Stimulated activated memory B cell treated with anti-CD40 and anti-IgM and Interleukin-4, amounts not matched to agents 10 μg/mL and 1 μg/mL and 100 μg/mL, for 72 hours (primary cell): ENCODE measurements around the gene AK2.
A peak's percentile ranks its signal among the peaks of the same experiment; 100 is the strongest.
"Not testable (repeated sequence)": the region's sequence is repeated elsewhere in the genome, so short reads cannot be mapped to it uniquely, and the experiment has no call there.

Experiments used
- ATAC-seq: fragments of 150-1000 bp; cut with Tn5 transposase; 2 replicates; pipeline ENCODE4 v1.10.0; 2021
- H3K27ac Mint-ChIP-seq: one replicate; pipeline ENCODE4 v1.8.0; 2022; ENCODE audit warnings: mild to moderate bottlenecking, mixed read lengths
- H3K27me3 Mint-ChIP-seq: one replicate; pipeline ENCODE4 v1.8.0; 2022; ENCODE audit warnings: mixed read lengths
- H3K36me3 Mint-ChIP-seq: one replicate; pipeline ENCODE4 v1.8.0; 2022; ENCODE audit warnings: mixed read lengths
- H3K4me1 Mint-ChIP-seq: one replicate; pipeline ENCODE4 v1.8.0; 2022; ENCODE audit warnings: mixed read lengths
- H3K4me3 Mint-ChIP-seq: one replicate; pipeline ENCODE4 v1.8.0; 2022; ENCODE audit warnings: mild to moderate bottlenecking, moderate library complexity, mixed read lengths
- H3K9me3 Mint-ChIP-seq: one replicate; pipeline ENCODE4 v1.8.0; 2022; ENCODE audit warnings: mixed read lengths

The AK2 gene

DNA sequence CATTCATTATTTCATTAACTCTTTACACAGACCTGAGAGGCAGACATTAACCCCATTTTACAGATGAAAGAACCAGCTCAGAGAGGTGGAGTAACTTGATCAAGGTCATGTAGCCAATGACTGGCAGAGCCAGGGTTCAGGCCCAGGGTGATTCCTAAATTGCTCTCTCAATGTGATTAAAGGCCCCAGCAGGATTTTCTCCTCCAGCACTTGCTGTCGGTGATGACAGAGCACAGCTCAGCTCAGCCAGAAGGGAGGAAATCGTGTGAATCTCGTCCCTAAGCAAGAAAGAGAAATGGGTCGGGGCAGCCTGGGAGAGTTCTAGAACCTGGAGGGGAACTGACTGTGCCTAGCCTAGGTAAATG is 52.6 kb downstream of the AK2 start:
- ATAC-seq: no peak
- Mint-ChIP-seq H3K9me3 (no peaks in the 10 kb centered on the region), H3K27ac (peak overlapping the region; percentile 74), H3K4me1 (peaks cover 72% of the 10 kb centered on the region), H3K27me3 (no peaks in the 10 kb centered on the region), H3K36me3 (no peaks in the 10 kb centered on the region), H3K4me3 (no peak overlapping the region)

DNA sequence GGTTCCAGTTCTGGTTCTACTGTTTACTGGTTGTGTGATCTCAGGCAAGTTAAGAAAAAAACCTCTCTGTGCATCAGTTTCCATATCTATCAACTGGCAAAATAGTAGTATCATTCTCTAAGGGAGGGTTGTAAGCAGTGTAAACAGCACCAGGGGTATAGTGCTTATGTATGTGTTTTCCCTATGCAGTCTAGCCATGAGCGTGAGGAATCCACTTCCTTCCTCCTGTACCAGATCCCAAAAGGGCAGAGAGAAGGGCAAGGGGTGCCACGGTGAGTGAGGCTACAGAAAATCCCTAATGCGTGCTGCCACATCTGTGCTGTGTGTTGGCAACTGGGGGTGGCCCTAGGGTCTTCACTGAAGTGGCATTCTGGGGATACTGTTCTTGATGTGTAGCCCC is 53.7 kb downstream of the AK2 start:
- no peak for ATAC-seq
- peaks cover 68% of the 10 kb centered on the region for H3K4me1 Mint-ChIP-seq
- H3K27ac Mint-ChIP-seq: peak overlapping the region; percentile 83
- H3K9me3 Mint-ChIP-seq: no peaks in the 10 kb centered on the region
- H3K27me3 Mint-ChIP-seq: no peaks in the 10 kb centered on the region
- no peaks in the 10 kb centered on the region for H3K36me3 Mint-ChIP-seq
- no peak overlapping the region for H3K4me3 Mint-ChIP-seq

- peaks cover 71% of the 10 kb centered on the region for H3K4me1 Mint-ChIP-seq
- peak; percentile 96 for ATAC-seq
- H3K27ac Mint-ChIP-seq: peak overlapping the region; percentile 83
- H3K9me3 Mint-ChIP-seq: no peaks in the 10 kb centered on the region
- peak overlapping the region; percentile 45 for H3K4me3 Mint-ChIP-seq
- no peaks in the 10 kb centered on the region for H3K27me3 Mint-ChIP-seq
- H3K36me3 Mint-ChIP-seq: no peaks in the 10 kb centered on the region
These were observed 55.4 kb downstream of the AK2 start for GRCh38 chr1:32981003-32981901.

DNA sequence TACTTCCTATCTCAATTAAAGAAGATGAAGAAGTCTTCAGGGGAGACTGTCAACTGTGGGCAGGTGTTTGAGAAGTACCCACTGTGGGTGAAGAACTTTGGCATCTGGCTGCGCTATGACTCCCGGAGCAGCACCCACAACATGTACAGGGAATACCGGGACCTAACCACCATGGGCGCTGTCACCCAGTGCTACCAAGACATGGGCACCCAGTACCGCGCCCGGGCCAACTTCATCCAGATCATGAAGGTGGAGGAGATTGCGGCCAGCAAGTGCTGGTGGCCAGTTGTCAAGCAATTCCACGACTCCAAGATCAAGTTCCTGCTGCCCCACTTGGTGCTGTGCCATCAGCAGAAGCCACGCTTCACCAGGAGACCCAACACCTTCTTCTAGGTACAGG is 56.6 kb downstream of the AK2 start:
- no peaks in the 10 kb centered on the region for H3K36me3 Mint-ChIP-seq
- no peaks in the 10 kb centered on the region for H3K27me3 Mint-ChIP-seq
- H3K4me1 Mint-ChIP-seq: peaks cover 66% of the 10 kb centered on the region
- H3K27ac Mint-ChIP-seq: peak overlapping the region; percentile 83
- H3K9me3 Mint-ChIP-seq: no peaks in the 10 kb centered on the region
- H3K4me3 Mint-ChIP-seq: no peak overlapping the region
- ATAC-seq: no peak

DNA sequence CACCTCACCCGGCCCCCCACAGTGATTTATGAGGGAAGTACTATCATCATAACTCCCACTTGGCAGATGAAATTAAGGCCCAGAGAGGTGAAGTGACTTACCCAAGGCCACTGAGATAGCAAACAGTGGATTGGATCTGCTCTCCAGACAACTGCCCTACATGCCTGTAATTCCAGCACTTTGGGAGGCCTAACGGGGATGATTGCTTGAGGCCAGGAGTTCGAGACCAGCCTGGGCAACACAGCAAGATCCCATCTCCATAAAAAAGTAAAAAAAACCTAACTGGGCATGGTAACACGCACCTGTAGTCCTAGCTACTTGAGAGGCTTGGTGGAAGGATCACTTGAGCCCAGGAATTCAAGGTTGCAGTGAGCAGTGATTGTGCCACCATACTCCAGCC is 57.8 kb downstream of the AK2 start:
- Mint-ChIP-seq H3K27ac (peak overlapping the region; percentile 14), H3K4me3 (no peak overlapping the region), H3K9me3 (no peaks in the 10 kb centered on the region), H3K36me3 (no peaks in the 10 kb centered on the region), H3K27me3 (no peaks in the 10 kb centered on the region), H3K4me1 (peaks cover 54% of the 10 kb centered on the region)
- ATAC-seq: no peak

GRCh38 chr1:32977546-32978087 is 59.1 kb downstream of the AK2 start:
- no peak for ATAC-seq
- H3K27ac Mint-ChIP-seq: peak overlapping the region; percentile 1
- peaks cover 6% of the 10 kb centered on the region for H3K27me3 Mint-ChIP-seq
- H3K36me3 Mint-ChIP-seq: no peaks in the 10 kb centered on the region
- H3K4me1 Mint-ChIP-seq: peaks cover 46% of the 10 kb centered on the region
- H3K4me3 Mint-ChIP-seq: no peak overlapping the region
- H3K9me3 Mint-ChIP-seq: no peaks in the 10 kb centered on the region

- H3K9me3 Mint-ChIP-seq, H3K36me3 Mint-ChIP-seq, ATAC-seq, H3K27ac Mint-ChIP-seq, H3K4me3 Mint-ChIP-seq: not testable (repeated sequence)
- peaks cover 22% of the 10 kb centered on the region for H3K27me3 Mint-ChIP-seq
- H3K4me1 Mint-ChIP-seq: peaks cover 29% of the 10 kb centered on the region
These were observed 61.6 kb downstream of the AK2 start for GRCh38 chr1:32975055-32975454.

DNA sequence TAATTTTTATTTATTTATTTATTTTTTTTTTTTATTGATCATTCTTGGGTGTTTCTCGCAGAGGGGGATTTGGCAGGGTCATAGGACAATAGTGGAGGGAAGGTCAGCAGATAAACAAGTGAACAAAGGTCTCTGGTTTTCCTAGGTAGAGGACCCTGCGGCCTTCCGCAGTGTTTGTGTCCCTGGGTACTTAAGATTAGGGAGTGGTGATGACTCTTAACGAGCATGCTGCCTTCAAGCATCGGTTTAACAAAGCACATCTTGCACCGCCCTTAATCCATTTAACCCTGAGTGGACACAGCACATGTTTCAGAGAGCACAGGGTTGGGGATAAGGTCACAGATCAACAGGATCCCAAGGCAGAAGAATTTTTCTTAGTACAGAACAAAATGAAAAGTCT is 63.2 kb downstream of the AK2 start:
- not testable (repeated sequence) for H3K4me3 Mint-ChIP-seq, H3K27ac Mint-ChIP-seq, H3K36me3 Mint-ChIP-seq, ATAC-seq, H3K9me3 Mint-ChIP-seq
- Mint-ChIP-seq H3K27me3 (peaks cover 22% of the 10 kb centered on the region), H3K4me1 (peaks cover 19% of the 10 kb centered on the region)

DNA sequence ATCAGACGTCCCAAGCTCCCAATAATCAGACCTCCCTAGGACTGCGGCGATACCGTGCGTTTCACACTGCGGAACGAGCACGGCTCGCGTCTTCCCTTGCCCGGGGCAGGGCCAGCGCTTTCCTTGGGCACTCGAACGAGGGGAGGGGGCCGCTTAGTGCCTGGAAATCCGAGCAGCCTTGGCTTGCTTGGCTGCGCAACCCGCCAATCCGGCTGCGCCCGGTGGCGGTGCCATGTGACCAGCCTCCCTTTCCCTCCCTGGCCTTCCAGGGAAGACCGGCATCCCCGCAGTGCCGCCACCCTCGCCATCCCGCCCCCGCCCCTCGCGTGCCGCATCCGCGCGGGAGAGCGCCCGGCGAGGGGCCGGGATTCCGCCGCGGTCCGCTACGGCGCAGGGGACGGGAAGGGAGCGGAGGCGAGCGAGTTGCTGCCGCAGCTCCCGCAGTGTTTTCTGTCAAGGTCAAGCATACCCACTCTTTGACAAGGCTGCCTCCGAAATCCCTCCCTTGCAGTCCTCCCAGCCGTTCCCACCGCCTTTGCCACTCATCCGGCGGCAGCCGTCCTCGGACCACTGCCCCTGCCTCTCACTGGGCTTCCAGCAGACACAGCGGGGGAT is 63.8 kb downstream of the AK2 start:
- H3K36me3 Mint-ChIP-seq: no peaks in the 10 kb centered on the region
- no peak overlapping the region for H3K27ac Mint-ChIP-seq
- H3K27me3 Mint-ChIP-seq: peaks cover 22% of the 10 kb centered on the region
- no peaks in the 10 kb centered on the region for H3K9me3 Mint-ChIP-seq
- peak overlapping the region; percentile 65 for H3K4me3 Mint-ChIP-seq
- peaks cover 19% of the 10 kb centered on the region for H3K4me1 Mint-ChIP-seq
- ATAC-seq: no peak

- H3K4me1 Mint-ChIP-seq: peaks cover 9% of the 10 kb centered on the region
- no peak overlapping the region for H3K27ac Mint-ChIP-seq
These were observed 65.1 kb downstream of the AK2 start for GRCh38 chr1:32971576-32971975.

DNA sequence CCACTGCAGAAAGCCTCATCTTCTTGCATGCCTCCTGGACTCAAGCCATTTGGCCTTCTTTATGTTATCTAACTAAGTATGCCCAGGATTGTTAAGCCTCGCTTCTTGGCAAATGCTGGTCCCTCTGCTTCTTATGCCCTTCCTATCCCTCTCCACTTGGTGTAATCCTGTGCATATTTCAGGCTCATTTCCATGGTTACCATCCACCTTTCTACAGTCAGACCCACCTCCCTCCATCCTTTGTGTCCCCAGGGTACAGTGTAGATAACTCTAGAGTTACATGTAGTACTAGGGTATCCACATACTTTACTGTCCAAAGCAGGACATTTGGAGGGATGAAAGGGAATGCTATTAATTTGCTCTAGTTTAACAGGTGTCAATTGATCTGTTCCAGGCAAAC is 65.5 kb downstream of the AK2 start:
- H3K9me3 Mint-ChIP-seq: no peaks in the 10 kb centered on the region
- H3K36me3 Mint-ChIP-seq: no peaks in the 10 kb centered on the region
- no peak overlapping the region for H3K27ac Mint-ChIP-seq
- H3K4me1 Mint-ChIP-seq: peaks cover 9% of the 10 kb centered on the region
- no peak overlapping the region for H3K4me3 Mint-ChIP-seq
- ATAC-seq: no peak
- H3K27me3 Mint-ChIP-seq: peaks cover 22% of the 10 kb centered on the region

More at GRCh38 chr1:32971576-32971975, 65.1 kb downstream of the AK2 start:
- Mint-ChIP-seq H3K9me3 (no peaks in the 10 kb centered on the region), H3K4me3 (no peak overlapping the region), H3K36me3 (no peaks in the 10 kb centered on the region), H3K27me3 (peaks cover 22% of the 10 kb centered on the region)
- ATAC-seq: no peak

GRCh38 chr1:32969566-32969965 is 67.1 kb downstream of the AK2 start:
- Mint-ChIP-seq H3K4me3 (no peak overlapping the region), H3K4me1 (peaks cover 9% of the 10 kb centered on the region), H3K27me3 (peaks cover 22% of the 10 kb centered on the region), H3K9me3 (no peaks in the 10 kb centered on the region), H3K36me3 (no peaks in the 10 kb centered on the region), H3K27ac (no peak overlapping the region)
- ATAC-seq: no peak

- H3K36me3 Mint-ChIP-seq: no peaks in the 10 kb centered on the region
- peaks cover 19% of the 10 kb centered on the region for H3K27me3 Mint-ChIP-seq
- no peaks in the 10 kb centered on the region for H3K9me3 Mint-ChIP-seq
- no peak overlapping the region for H3K4me3 Mint-ChIP-seq
- H3K4me1 Mint-ChIP-seq: peaks cover 16% of the 10 kb centered on the region
- H3K27ac Mint-ChIP-seq: no peak overlapping the region
- no peak for ATAC-seq
These were observed 68.7 kb downstream of the AK2 start for GRCh38 chr1:32967888-32968568.

GRCh38 chr1:32966900-32967299 is 69.8 kb downstream of the AK2 start:
- no peaks in the 10 kb centered on the region for H3K36me3 Mint-ChIP-seq
- no peak overlapping the region for H3K4me3 Mint-ChIP-seq
- no peak for ATAC-seq
- no peaks in the 10 kb centered on the region for H3K9me3 Mint-ChIP-seq
- H3K27ac Mint-ChIP-seq: no peak overlapping the region
- H3K27me3 Mint-ChIP-seq: peaks cover 8% of the 10 kb centered on the region
- H3K4me1 Mint-ChIP-seq: peaks cover 19% of the 10 kb centered on the region

GRCh38 chr1:32965251-32965747 is 71.4 kb downstream of the AK2 start:
- Mint-ChIP-seq H3K4me3 (peak overlapping the region; percentile 77), H3K9me3 (no peaks in the 10 kb centered on the region), H3K4me1 (peaks cover 34% of the 10 kb centered on the region), H3K27ac (peak overlapping the region; percentile 81), H3K27me3 (no peaks in the 10 kb centered on the region), H3K36me3 (no peaks in the 10 kb centered on the region)
- ATAC-seq: no peak
